Breast epithelium (tissue), 3 donors: ENCODE measurements around the gene CENPP.

Source experiments
- POLR2A ChIP-seq: fragments of 450-650 bp; IDR thresholded peaks from one replicate; pipeline ENCODE4 v1.6.1; 2016; ENCODE audit warnings: antibody characterized with exemption, mild to moderate bottlenecking, moderate library complexity
- POLR2AphosphoS5 ChIP-seq, 3 donors: sonication (generic); formaldehyde crosslinking; IDR thresholded peaks; one replicate each; pipeline ENCODE4 v1.6.1; 2017; ENCODE audit warnings: antibody characterized with exemption in 3 of 3
- TF ChIP-seq, protein P1 (sequence below), 3 donors: fragments of 450-650 bp; IDR thresholded peaks; one replicate each; pipeline ENCODE4 v1.5.1; 2016 to 2017; ENCODE audit warnings: antibody characterized with exemption in 3 of 3, mild to moderate bottlenecking in 3 of 3, moderate library complexity in 3 of 3

DNA sequence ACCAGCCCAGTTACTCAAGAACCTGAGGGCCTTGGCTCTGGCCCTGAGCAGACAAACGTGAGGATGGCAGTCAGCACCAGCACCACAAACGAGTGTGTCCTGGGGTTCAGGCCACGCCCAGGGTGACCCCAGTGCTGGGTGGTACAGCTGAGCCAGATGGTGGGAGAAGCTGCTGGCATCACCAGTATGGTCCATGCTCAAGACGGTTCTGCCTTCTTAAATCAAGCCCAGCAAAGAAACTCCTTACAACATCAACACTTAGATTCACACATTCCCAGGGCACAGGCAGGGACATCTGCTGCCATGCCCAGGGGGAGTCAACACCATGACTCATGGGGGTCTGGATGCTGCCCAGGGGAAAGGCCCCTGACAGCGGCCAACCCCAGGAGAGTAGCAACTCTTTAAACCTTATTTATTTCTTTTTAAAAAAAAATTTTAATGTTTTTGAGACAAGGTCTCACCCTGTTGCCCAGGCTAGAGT, 312.9 kb downstream of the CENPP start:
- TF ChIP-seq, protein P1, sequence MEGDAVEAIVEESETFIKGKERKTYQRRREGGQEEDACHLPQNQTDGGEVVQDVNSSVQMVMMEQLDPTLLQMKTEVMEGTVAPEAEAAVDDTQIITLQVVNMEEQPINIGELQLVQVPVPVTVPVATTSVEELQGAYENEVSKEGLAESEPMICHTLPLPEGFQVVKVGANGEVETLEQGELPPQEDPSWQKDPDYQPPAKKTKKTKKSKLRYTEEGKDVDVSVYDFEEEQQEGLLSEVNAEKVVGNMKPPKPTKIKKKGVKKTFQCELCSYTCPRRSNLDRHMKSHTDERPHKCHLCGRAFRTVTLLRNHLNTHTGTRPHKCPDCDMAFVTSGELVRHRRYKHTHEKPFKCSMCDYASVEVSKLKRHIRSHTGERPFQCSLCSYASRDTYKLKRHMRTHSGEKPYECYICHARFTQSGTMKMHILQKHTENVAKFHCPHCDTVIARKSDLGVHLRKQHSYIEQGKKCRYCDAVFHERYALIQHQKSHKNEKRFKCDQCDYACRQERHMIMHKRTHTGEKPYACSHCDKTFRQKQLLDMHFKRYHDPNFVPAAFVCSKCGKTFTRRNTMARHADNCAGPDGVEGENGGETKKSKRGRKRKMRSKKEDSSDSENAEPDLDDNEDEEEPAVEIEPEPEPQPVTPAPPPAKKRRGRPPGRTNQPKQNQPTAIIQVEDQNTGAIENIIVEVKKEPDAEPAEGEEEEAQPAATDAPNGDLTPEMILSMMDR (IDR thresholded peaks at IDR 0.05), result no peak
- TF ChIP-seq POLR2A (no peak), POLR2AphosphoS5 (IDR thresholded peaks at IDR 0.05) (no peak)
